ENCODE measurements around the gene PECR. TPM values are rescaled to one million over a fixed set of nuclear protein-coding genes. Genes with fewer than 3 reads are reported as not detected.
"Not testable (repeated sequence)": the region's sequence is repeated elsewhere in the genome, so short reads cannot be mapped to it uniquely, and the experiment has no call there.

Gene PECR
- total RNA-seq, 4 donors from 2014 or later, result 11.1 to 15.6 (median 11.9) TPM

GRCh38 chr2:216083464-216084281 is 2.1 kb upstream of the PECR start:
- Histone ChIP-seq H3K4me1 (peaks cover 17% of the 10 kb centered on the region), H3K9me3 (no peaks in the 10 kb centered on the region), H3K36me3 (no peaks in the 10 kb centered on the region), H3K27me3 (no peaks in the 10 kb centered on the region), H3K4me3 (no peak overlapping the region), H3K27ac (no peak overlapping the region)
- TF ChIP-seq POLR2AphosphoS5 (IDR thresholded peaks at IDR 0.05) (no peak), CTCF (IDR thresholded peaks at IDR 0.05) (no peak), EP300 (IDR thresholded peaks at IDR 0.05) (no peak), POLR2A (IDR thresholded peaks at IDR 0.05) (no peak)
- no peak for DNase-seq (ENCODE audit: low spot score in 2 of 2)
- 89% methylated on average over 11 of the region's 11 CpGs for WGBS

- no peaks in the 10 kb centered on the region for H3K36me3 ChIP-seq
- no peak overlapping the region for H3K27ac ChIP-seq
- no peaks in the 10 kb centered on the region for H3K27me3 ChIP-seq
- DNase-seq (ENCODE audit: low spot score in 2 of 2), result no peak
- no peaks in the 10 kb centered on the region for H3K9me3 ChIP-seq
- TF ChIP-seq POLR2A (IDR thresholded peaks at IDR 0.05), result no peak
- TF ChIP-seq POLR2AphosphoS5 (IDR thresholded peaks at IDR 0.05), result no peak
- TF ChIP-seq EP300 (IDR thresholded peaks at IDR 0.05), result no peak
- TF ChIP-seq CTCF (IDR thresholded peaks at IDR 0.05), result no peak
- no peak overlapping the region for H3K4me3 ChIP-seq
- H3K4me1 ChIP-seq, result peaks cover 17% of the 10 kb centered on the region
- WGBS, result 69% methylated on average over 3 of the region's 3 CpGs
Observed at GRCh38 chr2:216082805-216083204, 1.2 kb upstream of the PECR start.

GRCh38 chr2:216082117-216082711 is 605 bp upstream of the PECR start:
- Histone ChIP-seq H3K27me3 (no peaks in the 10 kb centered on the region), H3K27ac (no peak overlapping the region), H3K4me3 (peak overlapping the region; percentile 68), H3K36me3 (no peaks in the 10 kb centered on the region), H3K9me3 (no peaks in the 10 kb centered on the region), H3K4me1 (peaks cover 17% of the 10 kb centered on the region)
- DNase-seq (ENCODE audit: low spot score in 2 of 2), result no peak
- 7% methylated on average over 22 of the region's 22 CpGs for WGBS
- no peak for TF ChIP-seq POLR2A (IDR thresholded peaks at IDR 0.05)

GRCh38 chr2:216081012-216081411 is 597 bp downstream of the PECR start:
- no peak overlapping the region for H3K27ac ChIP-seq
- no peaks in the 10 kb centered on the region for H3K36me3 ChIP-seq
- DNase-seq (ENCODE audit: low spot score in 2 of 2), result no peak
- TF ChIP-seq EP300 (IDR thresholded peaks at IDR 0.05) (no peak), CTCF (IDR thresholded peaks at IDR 0.05) (no peak), POLR2AphosphoS5 (IDR thresholded peaks at IDR 0.05) (no peak), POLR2A (IDR thresholded peaks at IDR 0.05) (no peak)
- no peaks in the 10 kb centered on the region for H3K27me3 ChIP-seq
- 13% methylated on average over 1 of the region's 1 CpG for WGBS
- H3K4me1 ChIP-seq, result peaks cover 17% of the 10 kb centered on the region
- peak overlapping the region; percentile 68 for H3K4me3 ChIP-seq
- H3K9me3 ChIP-seq, result no peaks in the 10 kb centered on the region

- peaks cover 17% of the 10 kb centered on the region for H3K4me1 ChIP-seq
- DNase-seq (ENCODE audit: low spot score in 2 of 2); H3K27me3 ChIP-seq; H3K9me3 ChIP-seq; H3K27ac ChIP-seq; H3K4me3 ChIP-seq; H3K36me3 ChIP-seq: not testable (repeated sequence)
- 96% methylated on average over 10 of the region's 10 CpGs for WGBS
Observed at GRCh38 chr2:216080048-216080447, 1.6 kb downstream of the PECR start.

GRCh38 chr2:216078776-216079175 is 2.8 kb downstream of the PECR start:
- peaks cover 17% of the 10 kb centered on the region for H3K4me1 ChIP-seq
- TF ChIP-seq POLR2A (IDR thresholded peaks at IDR 0.05) (no peak), CTCF (IDR thresholded peaks at IDR 0.05) (no peak), EP300 (IDR thresholded peaks at IDR 0.05) (no peak), POLR2AphosphoS5 (IDR thresholded peaks at IDR 0.05) (no peak)
- no peak overlapping the region for H3K4me3 ChIP-seq
- no peaks in the 10 kb centered on the region for H3K36me3 ChIP-seq
- no peak overlapping the region for H3K27ac ChIP-seq
- no peaks in the 10 kb centered on the region for H3K9me3 ChIP-seq
- no peak for DNase-seq (ENCODE audit: low spot score in 2 of 2)
- H3K27me3 ChIP-seq, result no peaks in the 10 kb centered on the region
- WGBS, result 87% methylated on average over 1 of the region's 1 CpG

All from suprapubic skin (tissue), 4 donors.